HL-60 (cell line): ENCODE data around the gene SLX1A.

Experiments
- CTCF ChIP-seq: IDR thresholded peaks from one replicate; pipeline ENCODE4 v1.5.1; 2011; ENCODE audit warnings: low read length, control low read depth, inconsistent platforms; ENCODE audit not compliant: insufficient read depth
- REST ChIP-seq: IDR thresholded peaks from 2 replicates; pipeline ENCODE4 v1.6.1; 2012; ENCODE audit warnings: low read depth; ENCODE audit not compliant: insufficient replicate concordance

GRCh38 chr16:30157214-30157613 is 36.5 kb upstream of the SLX1A start:
- TF ChIP-seq CTCF (no peak), REST (no peak)
